HepG2 (cell line): ENCODE data around the gene CAPN8.

Source experiments
- JUND ChIP-seq: sonication (generic); formaldehyde crosslinking; IDR thresholded peaks from 2 replicates; pipeline ENCODE4 v1.8.0; 2022; ENCODE audit warnings: mild to moderate bottlenecking, missing genetic modification reagents
- MYNN ChIP-seq: sonication (generic); formaldehyde crosslinking; IDR thresholded peaks from 2 replicates; pipeline ENCODE4 v1.4.0; 2020; ENCODE audit warnings: mild to moderate bottlenecking, low read depth, missing genetic modification reagents
- NBN ChIP-seq: fragments of 450-650 bp; conservative IDR thresholded peaks from 2 replicates; pipeline ENCODE4 v1.6.1; 2017
- TF ChIP-seq, protein P1 (sequence below), 2 experiments: fragments of 450-650 bp in 1 of 2; sonication (generic) in 1 of 2; formaldehyde crosslinking; IDR thresholded peaks; 2 replicates each; pipeline versions ENCODE4 v1.5.0 to v1.8.0; 2020 to 2022; ENCODE audit warnings: mild to moderate bottlenecking in 1 of 2, missing genetic modification reagents in 1 of 2

DNA sequence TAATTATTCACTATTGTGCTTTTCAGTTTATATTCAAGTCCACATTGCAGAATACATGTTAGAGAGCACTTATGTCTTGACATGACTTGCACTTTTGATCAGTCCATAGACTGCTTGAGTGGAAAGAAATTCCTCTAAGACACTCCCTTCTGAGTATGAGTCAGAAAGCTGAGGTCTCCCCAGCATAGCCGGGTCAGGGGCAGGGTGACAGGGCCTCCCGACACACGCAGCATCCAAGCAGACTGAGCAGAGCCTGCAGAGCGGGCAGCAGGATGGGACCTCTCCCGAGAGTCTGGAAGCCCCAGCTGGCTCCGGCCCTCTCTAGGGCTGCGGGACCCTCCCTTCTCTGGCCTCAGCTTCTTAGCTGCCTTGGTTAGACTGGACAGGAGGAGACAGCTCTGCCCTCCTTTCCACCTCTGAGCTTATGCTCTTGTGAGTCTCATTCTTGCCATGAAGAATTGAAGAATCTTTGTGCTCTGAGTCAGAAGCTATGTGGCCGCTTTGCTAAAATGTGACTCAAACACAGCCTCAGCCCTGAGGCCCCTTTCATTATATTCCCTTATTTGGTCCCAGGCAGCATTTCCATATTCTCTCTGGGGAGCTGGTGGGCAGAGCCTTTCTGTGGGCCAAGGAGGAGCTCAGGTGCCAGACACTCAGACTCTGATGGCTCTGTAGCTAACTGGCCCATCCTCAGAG, 35.6 kb upstream of the CAPN8 start:
- TF ChIP-seq MYNN (CRISPR knock-in tag) (no peak), JUND (CRISPR knock-in tag) (no peak), NBN (no peak)
- TF ChIP-seq, protein P1, sequence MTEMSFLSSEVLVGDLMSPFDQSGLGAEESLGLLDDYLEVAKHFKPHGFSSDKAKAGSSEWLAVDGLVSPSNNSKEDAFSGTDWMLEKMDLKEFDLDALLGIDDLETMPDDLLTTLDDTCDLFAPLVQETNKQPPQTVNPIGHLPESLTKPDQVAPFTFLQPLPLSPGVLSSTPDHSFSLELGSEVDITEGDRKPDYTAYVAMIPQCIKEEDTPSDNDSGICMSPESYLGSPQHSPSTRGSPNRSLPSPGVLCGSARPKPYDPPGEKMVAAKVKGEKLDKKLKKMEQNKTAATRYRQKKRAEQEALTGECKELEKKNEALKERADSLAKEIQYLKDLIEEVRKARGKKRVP (CRISPR knock-in tag; IDR thresholded peaks at IDR 0.05), result no peak
